RWPE1 (cell line): Measurements from ENCODE around the gene WWOX.

Experiments
- CTCF ChIA-PET: fragments of 350-600 bp; sonication (Branson Sonifier 250); formaldehyde crosslinking; extraction: SDS; loops from one replicate; lab custom pipeline; 2021; lab: Yijun Ruan, JAX
- POLR2A ChIA-PET: fragments of 400-600 bp; formaldehyde crosslinking; extraction: SDS; loops from one replicate; lab custom pipeline; 2020; ENCODE audit warnings: antibody characterized with exemption; ENCODE audit not compliant: low non-redundant PET; lab: Yijun Ruan, JAX
- DNase-seq: peaks from one replicate; pipeline ENCODE4 v3.0.0; 2012; ENCODE audit warnings: low spot score
- H3K27ac ChIP-seq: fragments of 450-650 bp; 2 replicates; pipeline ENCODE4 v1.5.1; 2017
- CTCF ChIP-seq: fragments of 450-650 bp; conservative IDR thresholded peaks from 2 replicates; pipeline ENCODE4 v1.5.1; 2017; ENCODE audit warnings: low read depth, mild to moderate bottlenecking

The WWOX gene

GRCh38 chr16:78815713-78816112 lies 716.3 kb downstream of the WWOX start:
- ChIA-PET CTCF (interaction anchor here (0.6 to 0.7 kb wide), 3 partner anchors 45 to 800 kb away, joined by 3 to 5 read pairs (median 3); no protein-coding TSS in a partner anchor), POLR2A (no interaction called here)
- no peak for TF ChIP-seq CTCF
- no peak overlapping the region for H3K27ac ChIP-seq
- no peak for DNase-seq

- CTCF ChIA-PET: interaction anchor here (0.6 to 0.7 kb wide), 3 partner anchors 296 to 799 kb away, joined by 3 read pairs; no protein-coding TSS in a partner anchor
- DNase-seq: no peak
- no peak for TF ChIP-seq CTCF
- POLR2A ChIA-PET: no interaction called here
- no peak overlapping the region for H3K27ac ChIP-seq
Observed at GRCh38 chr16:78816499-78817195, 717.2 kb downstream of the WWOX start.

- TF ChIP-seq CTCF: no peak
- ChIA-PET POLR2A (no interaction called here), CTCF (interaction anchor here (0.7 kb wide), 1 partner anchor 380 kb away, joined by 3 read pairs; no protein-coding TSS in a partner anchor)
- H3K27ac ChIP-seq: peak overlapping the region; percentile 38; the same call in 1 of the 2 replicates
- DNase-seq: no peak
Observed at GRCh38 chr16:78817200-78817739, 717.8 kb downstream of the WWOX start.

GRCh38 chr16:78821335-78821734 lies 721.9 kb downstream of the WWOX start:
- CTCF ChIA-PET: interaction anchor here (0.6 to 0.9 kb wide), 2 partner anchors 11 to 369 kb away, joined by 5 to 9 read pairs; no protein-coding TSS in a partner anchor
- no peak overlapping the region for H3K27ac ChIP-seq
- TF ChIP-seq CTCF: no peak
- POLR2A ChIA-PET: no interaction called here
- DNase-seq: no peak

GRCh38 chr16:78822509-78822908 lies 723.1 kb downstream of the WWOX start:
- ChIA-PET POLR2A (no interaction called here), CTCF (interaction anchor here (0.7 kb wide), 1 partner anchor 20 kb away, joined by 3 read pairs; no protein-coding TSS in a partner anchor)
- no peak for DNase-seq
- H3K27ac ChIP-seq: no peak overlapping the region
- no peak for TF ChIP-seq CTCF

GRCh38 chr16:78823027-78823426 lies 723.6 kb downstream of the WWOX start:
- DNase-seq: no peak
- ChIA-PET CTCF (interaction anchor here (0.7 kb wide), 1 partner anchor 20 kb away, joined by 3 read pairs; no protein-coding TSS in a partner anchor), POLR2A (no interaction called here)
- TF ChIP-seq CTCF: no peak
- no peak overlapping the region for H3K27ac ChIP-seq
